LNCaP clone FGC (cell line): ENCODE measurements around the gene HES7.

Experiments
- DNase-seq: peaks from one replicate; pipeline ENCODE4 v3.0.0-alpha.2; 2011; ENCODE audit warnings: low read depth
- H3K4me3 ChIP-seq: 2 replicates; pipeline ENCODE4 v1.5.1; 2011; ENCODE audit warnings: mild to moderate bottlenecking, low read depth, low read length, control low read depth
- CTCF ChIP-seq: IDR thresholded peaks from 2 replicates; pipeline ENCODE4 v1.5.1; 2012; ENCODE audit warnings: mild to moderate bottlenecking; ENCODE audit not compliant: control insufficient read depth, insufficient read depth; ENCODE audit errors: extremely low read depth

HES7 gene

DNA sequence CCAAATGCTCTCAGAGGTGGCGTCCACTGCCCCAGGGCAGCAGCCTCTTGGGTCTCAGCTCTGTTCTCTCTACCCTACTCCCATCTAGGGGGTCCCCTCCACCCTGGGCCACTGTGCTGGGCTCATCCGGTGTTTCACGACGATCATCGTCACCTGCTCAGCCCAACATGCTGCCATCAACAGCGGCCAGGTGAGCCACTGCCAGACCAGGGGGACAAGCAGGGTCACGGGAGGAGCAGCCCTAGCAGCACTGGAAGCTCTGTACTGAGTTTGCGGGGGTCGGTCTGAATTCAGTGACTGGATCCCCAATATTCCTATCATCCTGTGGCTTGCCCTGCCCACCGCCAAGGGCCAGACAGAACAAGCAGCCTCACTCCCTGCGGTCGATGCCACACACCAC, 52.4 kb downstream of the HES7 start:
- no peak overlapping the region for H3K4me3 ChIP-seq
- TF ChIP-seq CTCF: no peak

More for the DNA sequence above, 52.4 kb downstream of the HES7 start:
- DNase-seq: no peak
